NCI-H2029 treated with DMSO at 0.1 percent for 48 hours (cell line): Measurements from ENCODE around the gene SLC7A9.

ENCODE experiments used
- DNase-seq: peaks from one replicate; lab custom pipeline; 2025; lab: John Stamatoyannopoulos, UW

Gene SLC7A9

GRCh38 chr19:32869369-32869965, at the start of gene SLC7A9:
TSS of gene SLC7A9 (minus strand) at chr19:32869767. CDS start at chr19:32868534, 1,233 bp downstream.
- no peak for DNase-seq

GRCh38 chr19:32919365-32919764, 49.8 kb upstream of the SLC7A9 start:
- no peak for DNase-seq

- DNase-seq = no peak
These were observed 48.0 kb upstream of the SLC7A9 start for GRCh38 chr19:32917616-32917996.

- no peak for DNase-seq
These were observed 47.5 kb upstream of the SLC7A9 start for GRCh38 chr19:32916969-32917615.

- no peak for DNase-seq
These were observed 45.5 kb upstream of the SLC7A9 start for GRCh38 chr19:32914879-32915660.

- no peak for DNase-seq
These were observed 41.9 kb upstream of the SLC7A9 start for GRCh38 chr19:32911467-32911866.

- no peak for DNase-seq
These were observed 41.3 kb upstream of the SLC7A9 start for GRCh38 chr19:32910874-32911273.

- no peak for DNase-seq
These were observed 40.5 kb upstream of the SLC7A9 start for GRCh38 chr19:32910094-32910493.

- no peak for DNase-seq
These were observed 39.7 kb upstream of the SLC7A9 start for GRCh38 chr19:32909257-32909656.

GRCh38 chr19:32908641-32909190, 39.1 kb upstream of the SLC7A9 start:
- no peak for DNase-seq

GRCh38 chr19:32902448-32902847, 32.9 kb upstream of the SLC7A9 start:
- DNase-seq = peak; percentile 55

GRCh38 chr19:32901504-32902161, 32.1 kb upstream of the SLC7A9 start:
- peak; percentile 19 for DNase-seq

- no peak for DNase-seq
These were observed 27.1 kb upstream of the SLC7A9 start for GRCh38 chr19:32896516-32897214.

- DNase-seq = no peak
These were observed 25.8 kb upstream of the SLC7A9 start for GRCh38 chr19:32895384-32895783.

GRCh38 chr19:32891609-32892008, 22.0 kb upstream of the SLC7A9 start:
- no peak for DNase-seq

GRCh38 chr19:32890841-32891240, 21.3 kb upstream of the SLC7A9 start:
- no peak for DNase-seq

- no peak for DNase-seq
These were observed 20.8 kb upstream of the SLC7A9 start for GRCh38 chr19:32890326-32890725.

GRCh38 chr19:32889137-32889934, 19.8 kb upstream of the SLC7A9 start:
- DNase-seq = no peak

- DNase-seq = no peak
These were observed 18.1 kb upstream of the SLC7A9 start for GRCh38 chr19:32887572-32888215.

- DNase-seq = no peak
These were observed 16.7 kb upstream of the SLC7A9 start for GRCh38 chr19:32886241-32886640.
